PC-9 (cell line): ENCODE measurements around the gene RETN. TPM values are rescaled to one million over a fixed set of nuclear protein-coding genes. Genes with fewer than 3 reads are reported as not detected.

ENCODE experiments used
- BruUV-seq: library from RNA; stranded (reverse); fragments of 400-500 nt; replicated peaks from 2 replicates; lab custom pipeline; 2021; lab: Mats Ljungman, UMichigan
- CTCF ChIA-PET: fragments of 300-600 bp; sonication (Branson Sonifier 250); formaldehyde crosslinking; loops from one replicate; lab custom pipeline; 2022; ENCODE audit warnings: antibody characterized with exemption; lab: Charles Lee
- POLR2A ChIA-PET: fragments of 300-600 bp; sonication (Branson Sonifier 250); formaldehyde crosslinking; loops from one replicate; lab custom pipeline; 2022; ENCODE audit warnings: antibody characterized with exemption; ENCODE audit not compliant: unreplicated experiment; lab: Charles Lee
- DNase-seq, 2 experiments: peaks; one replicate each; pipeline versions ENCODE4 v3.0.0 to v3.0.0-alpha.2; 2015 to 2022; ENCODE audit warnings: mixed read lengths in 1 of 2
- H2AFZ ChIP-seq: fragments of 200-600 bp; sonication (generic); 2 replicates; pipeline ENCODE4 v1.8.1; 2017; ENCODE audit warnings: antibody characterized with exemption
- H3F3A ChIP-seq: fragments of 200-600 bp; sonication (generic); 2 replicates; pipeline ENCODE4 v1.8.1; 2017; ENCODE audit warnings: antibody characterized with exemption, mild to moderate bottlenecking, low read depth; ENCODE audit not compliant: insufficient read depth
- H3K27ac ChIP-seq: fragments of 200-600 bp; sonication (generic); 2 replicates; pipeline ENCODE4 v1.6.1; 2016; ENCODE audit warnings: mixed run types
- H3K27me3 ChIP-seq: fragments of 200-600 bp; sonication (generic); 2 replicates; pipeline ENCODE4 v1.6.1; 2016; ENCODE audit warnings: low read depth, mixed run types; ENCODE audit not compliant: insufficient read depth
- H3K36me3 ChIP-seq: fragments of 200-600 bp; sonication (generic); 2 replicates; pipeline ENCODE4 v1.6.1; 2016; ENCODE audit warnings: low read depth, mixed run types
- H3K4me1 ChIP-seq: fragments of 200-600 bp; sonication (generic); replicated peaks from 2 replicates; pipeline ENCODE4 v1.6.1; 2016; ENCODE audit warnings: mixed run types; ENCODE audit not compliant: insufficient read depth
- H3K4me2 ChIP-seq: fragments of 200-600 bp; sonication (generic); 2 replicates; pipeline ENCODE4 v1.6.1; 2017; ENCODE audit warnings: mixed run types
- H3K4me3 ChIP-seq: fragments of 200-600 bp; sonication (generic); 2 replicates; pipeline ENCODE4 v1.6.1; 2016; ENCODE audit warnings: mixed run types
- H3K79me2 ChIP-seq: fragments of 200-600 bp; sonication (generic); 2 replicates; pipeline ENCODE4 v1.6.1; 2017; ENCODE audit warnings: low read depth, mixed run types
- H3K9me2 ChIP-seq: fragments of 200-600 bp; sonication (generic); 2 replicates; pipeline ENCODE4 v1.8.1; 2017; ENCODE audit warnings: mild to moderate bottlenecking; ENCODE audit not compliant: insufficient read depth
- H3K9me3 ChIP-seq: fragments of 200-600 bp; sonication (generic); 2 replicates; pipeline ENCODE4 v1.8.1; 2016; ENCODE audit warnings: low read depth; ENCODE audit not compliant: insufficient read depth
- H4K20me1 ChIP-seq: fragments of 200-600 bp; sonication (generic); 2 replicates; pipeline ENCODE4 v1.8.1; 2017; ENCODE audit not compliant: insufficient read depth
- CTCF ChIP-seq: fragments of 200-600 bp; sonication (generic); conservative IDR thresholded peaks from 2 replicates; pipeline ENCODE4 v1.6.1; 2017; ENCODE audit warnings: mixed run types, antibody characterized with exemption, mild to moderate bottlenecking, moderate library complexity
- EZH2 ChIP-seq: fragments of 200-600 bp; sonication (generic); IDR thresholded peaks from 2 replicates; pipeline ENCODE4 v1.8.0; 2017; ENCODE audit warnings: antibody characterized with exemption, low read depth
- intact Hi-C: fragments of 100-400 bp; cut with micrococcal nuclease; formaldehyde crosslinking; loops from one replicate; pipeline ENCODE4 v1.10.0; 2022; ENCODE audit not compliant: unreplicated experiment
- total RNA-seq: library from RNA; stranded (reverse); gene quantifications from 2 replicates; pipeline ENCODE4 v1.2.3, GENCODE V29; 2021

RETN gene
- total RNA-seq, 1 experiment from 2014 or later: not detected

- H3K9me2 ChIP-seq: no peaks in the 10 kb centered on the region
- no peak for DNase-seq
- no peaks in the 10 kb centered on the region for H3K79me2 ChIP-seq
- ChIA-PET POLR2A (no interaction called here), CTCF (interaction anchor here (0.8 kb wide), 1 partner anchor 266 kb away, joined by 3 read pairs; no protein-coding TSS in a partner anchor)
- TF ChIP-seq CTCF (no peak), EZH2 (no peak)
- H3F3A ChIP-seq: no peaks in the 10 kb centered on the region
- no peak overlapping the region for H3K4me2 ChIP-seq
- H3K36me3 ChIP-seq: no peaks in the 10 kb centered on the region
- H3K4me1 ChIP-seq: peaks cover 8% of the 10 kb centered on the region; the same call in 1 of the 2 replicates
- H3K27me3 ChIP-seq: peaks cover 72% of the 10 kb centered on the region
- H3K9me3 ChIP-seq: 0 out of 2 replicates have a peak, but pooled peaks cover 3% of the 10 kb centered on the region
- H4K20me1 ChIP-seq: no peaks in the 10 kb centered on the region
- intact Hi-C loops: loop anchor here (10.0 kb wide), 2 partner anchors 255 to 315 kb away; partner anchors contain the start of genes CTXN1 and SNAPC2
- H3K27ac ChIP-seq: no peak overlapping the region
- no peak overlapping the region for H3K4me3 ChIP-seq
- H2AFZ ChIP-seq: no peak overlapping the region
- no TSS peak for BruUV-seq
These were observed 1.4 kb downstream of the RETN start for GRCh38 chr19:7670150-7670783.

GRCh38 chr19:7670790-7671189 lies 1.9 kb downstream of the RETN start:
- H3K79me2 ChIP-seq: no peaks in the 10 kb centered on the region
- H3K4me2 ChIP-seq: no peak overlapping the region
- peaks cover 76% of the 10 kb centered on the region for H3K27me3 ChIP-seq
- POLR2A ChIA-PET: no interaction called here
- TF ChIP-seq EZH2 (no peak), CTCF (no peak)
- H2AFZ ChIP-seq: no peak overlapping the region
- intact Hi-C loops: loop anchor here (10.0 kb wide), 2 partner anchors 254 to 316 kb away; partner anchors contain the start of genes CTXN1 and SNAPC2
- H3K9me2 ChIP-seq: no peaks in the 10 kb centered on the region
- no peak overlapping the region for H3K4me3 ChIP-seq
- H3F3A ChIP-seq: no peaks in the 10 kb centered on the region
- CTCF ChIA-PET: interaction anchor here (0.8 kb wide), 1 partner anchor 266 kb away, joined by 3 read pairs; no protein-coding TSS in a partner anchor
- 0 out of 2 replicates have a peak, but pooled peaks cover 3% of the 10 kb centered on the region for H3K9me3 ChIP-seq
- BruUV-seq: no TSS peak
- no peaks in the 10 kb centered on the region for H3K36me3 ChIP-seq
- peaks cover 8% of the 10 kb centered on the region; the same call in 1 of the 2 replicates for H3K4me1 ChIP-seq
- DNase-seq: no peak
- no peaks in the 10 kb centered on the region for H4K20me1 ChIP-seq
- no peak overlapping the region for H3K27ac ChIP-seq

- CTCF ChIA-PET: no interaction called here
These were observed 3.7 kb downstream of the RETN start for GRCh38 chr19:7672522-7672921.

More at GRCh38 chr19:7672522-7672921, 3.7 kb downstream of the RETN start:
- H2AFZ ChIP-seq: no peak overlapping the region
- no peak for DNase-seq
- no peak overlapping the region for H3K4me2 ChIP-seq
- no peak overlapping the region for H3K27ac ChIP-seq
- TF ChIP-seq CTCF (no peak), EZH2 (no peak)
- 0 out of 2 replicates have a peak, but pooled peaks cover 3% of the 10 kb centered on the region for H3K9me3 ChIP-seq
- POLR2A ChIA-PET: interaction anchor here (0.7 kb wide), 1 partner anchor 1651 kb away, joined by 3 read pairs; no protein-coding TSS in a partner anchor
- H3F3A ChIP-seq: peaks cover 7% of the 10 kb centered on the region; the same call in 1 of the 2 replicates
- H3K36me3 ChIP-seq: no peaks in the 10 kb centered on the region
- H3K4me3 ChIP-seq: no peak overlapping the region
- peaks cover 83% of the 10 kb centered on the region for H3K27me3 ChIP-seq
- BruUV-seq: no TSS peak
- H4K20me1 ChIP-seq: no peaks in the 10 kb centered on the region
- no peaks in the 10 kb centered on the region for H3K9me2 ChIP-seq
- intact Hi-C loops: loop anchor here (10.0 kb wide), 2 partner anchors 252 to 318 kb away; partner anchors contain the start of genes CTXN1 and SNAPC2
- peaks cover 11% of the 10 kb centered on the region; the same call in 1 of the 2 replicates for H3K4me1 ChIP-seq
- H3K79me2 ChIP-seq: no peaks in the 10 kb centered on the region
